ENCODE data around the gene COP1.

DNA sequence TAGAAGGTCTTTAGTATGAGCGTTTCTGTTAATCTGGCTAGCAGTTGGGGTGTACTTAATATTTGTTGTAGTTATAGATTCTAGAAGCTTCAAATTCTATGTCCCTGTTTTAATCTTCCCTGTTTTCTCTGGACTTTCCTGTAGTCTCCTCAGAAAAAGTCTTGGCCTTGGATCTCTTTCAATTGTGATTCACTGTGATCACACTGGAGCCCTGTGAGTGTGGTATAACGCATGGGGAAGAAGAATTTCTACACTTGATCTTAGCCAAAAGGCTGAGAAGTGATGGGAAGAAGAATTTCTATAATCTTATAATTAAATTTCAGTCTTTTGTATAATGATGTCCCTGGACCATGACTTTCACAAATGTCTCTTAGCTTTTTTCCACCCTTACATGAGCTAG is 36.7 kb upstream of the COP1 start:
- TF ChIP-seq CTCF (IDR thresholded peaks at IDR 0.05 in 8 of 11, conservative IDR thresholded peaks at IDR 0.05 in 3 of 11) (no peak), POLR2AphosphoS5 (IDR thresholded peaks at IDR 0.05) (no peak)

All from spleen (tissue), 7 donors.